Sigmoid colon (tissue), 7 donors: Measurements from ENCODE around the gene FRRS1L. TPM values are rescaled to one million over a fixed set of nuclear protein-coding genes. Genes with fewer than 3 reads are reported as not detected.

Source experiments
- DNase-seq: peaks from one replicate; pipeline ENCODE4 v3.0.0-alpha.2; 2019
- H3K27ac ChIP-seq, 4 donors: fragments of 200-600 bp; sonication (generic); one replicate each; pipeline ENCODE4 v1.5.1; 2016 to 2019; ENCODE audit warnings: mild to moderate bottlenecking in 1 of 4
- H3K27me3 ChIP-seq, 3 donors: fragments of 200-600 bp; sonication (generic); one replicate each; pipeline ENCODE4 v1.5.1; 2019; ENCODE audit warnings: mild to moderate bottlenecking in 1 of 3
- H3K36me3 ChIP-seq, 4 donors: fragments of 200-600 bp; sonication (generic); one replicate each; pipeline ENCODE4 v1.5.1; 2016 to 2019
- H3K4me1 ChIP-seq, 4 donors: fragments of 200-600 bp; sonication (generic); one replicate each; pipeline ENCODE4 v1.5.1; 2017 to 2019
- H3K4me3 ChIP-seq, 4 donors: fragments of 200-600 bp; sonication (generic); one replicate each; pipeline ENCODE4 v1.5.1; 2017 to 2019; ENCODE audit warnings: mild to moderate bottlenecking in 2 of 4, moderate library complexity in 1 of 4
- H3K9me3 ChIP-seq, 4 donors: fragments of 200-600 bp in 3 of 4; sonication (generic) in 3 of 4; one replicate each; pipeline versions ENCODE4 v1.5.1 to v1.6.1; 2013 to 2019
- CTCF ChIP-seq, 4 experiments: fragments of 450-650 bp in 3 of 4; fragments of 200-600 bp in 1 of 4; IDR thresholded peaks; one replicate each; pipeline ENCODE4 v1.5.1; 2016 to 2019; ENCODE audit warnings: antibody characterized with exemption in 4 of 4, mild to moderate bottlenecking in 3 of 4, moderate library complexity in 2 of 4
- EP300 ChIP-seq, 4 donors: sonication (generic); formaldehyde crosslinking; IDR thresholded peaks; one replicate each; pipeline ENCODE4 v1.6.1; 2017; ENCODE audit warnings: antibody characterized with exemption in 4 of 4
- POLR2A ChIP-seq, 2 donors: fragments of 450-650 bp; IDR thresholded peaks; one replicate each; pipeline ENCODE4 v1.6.1; 2016; ENCODE audit warnings: antibody characterized with exemption in 2 of 2, mild to moderate bottlenecking in 2 of 2, moderate library complexity in 2 of 2
- POLR2AphosphoS5 ChIP-seq, 4 donors: sonication (generic); formaldehyde crosslinking; IDR thresholded peaks; one replicate each; pipeline ENCODE4 v1.6.1; 2017; ENCODE audit warnings: antibody characterized with exemption in 4 of 4
- WGBS, 2 donors: extraction: QIAGEN DNeasy Blood & Tissue Kit; methylation state at CpG; one replicate each; pipeline ENCODE4 v1.1.7; 2013; 5-methylcytosine and 5-hydroxymethylcytosine counted together
- intact Hi-C: fragments of 100-400 bp; cut with DNase I; formaldehyde crosslinking; loops from one replicate; pipeline ENCODE4 v1.15.1; 2023
- polyA plus RNA-seq, 3 donors: library from polyadenylated mRNA; stranded (reverse); fragments of 200-250 nt; gene quantifications; one replicate each; pipeline ENCODE4 v1.2.3, GENCODE V29; 2013
- total RNA-seq, 4 donors: library from RNA; depleted of rRNA; stranded (reverse); fragments of >200 nt; gene quantifications; one replicate each; pipeline ENCODE4 v1.1.0, GENCODE V29; 2016
- donor health status: healthy with polysubstance abuse.
- donor health status: Bipolar disorder and iron deficiency.
- donor health status: healthy.

FRRS1L gene
- total and polyA plus RNA-seq, 7 donors: 0.23 to 4.5 (median 2.8) TPM; not detected in 1

GRCh38 chr9:109117856-109118807 is 48.9 kb downstream of the FRRS1L start:
- DNase-seq: no peak
- peak overlapping the region; percentile 91 to 98 (median 94) for H3K27ac ChIP-seq
- H3K36me3 ChIP-seq: no peaks in the 10 kb centered on the region
- no peak for TF ChIP-seq EP300 (IDR thresholded peaks at IDR 0.05)
- TF ChIP-seq CTCF (IDR thresholded peaks at IDR 0.05): no peak
- no peak for TF ChIP-seq POLR2A (IDR thresholded peaks at IDR 0.05)
- TF ChIP-seq POLR2AphosphoS5 (IDR thresholded peaks at IDR 0.05): peak in 1 of 4 donors; percentile 25
- no peaks in the 10 kb centered on the region for H3K27me3 ChIP-seq
- intact Hi-C loops: loop anchor here (2.0 to 5.0 kb wide), 2 partner anchors 106 to 183 kb away; partner anchors contain the start of genes ABITRAM, CTNNAL1 and ELP1
- H3K4me3 ChIP-seq: peak overlapping the region; percentile 73 to 97 (median 90)
- no peaks in the 10 kb centered on the region for H3K9me3 ChIP-seq
- peaks cover 0 to 63% (median 60%) of the 10 kb centered on the region in 4 donors for H3K4me1 ChIP-seq
- WGBS, 2 donors: 17 to 44% methylated on average over 14 of the region's 14 CpGs

GRCh38 chr9:109115931-109116526 is 51.0 kb downstream of the FRRS1L start:
- DNase-seq: peak; percentile 76
- H3K4me1 ChIP-seq: peaks cover 0 to 84% (median 81%) of the 10 kb centered on the region in 4 donors

GRCh38 chr9:109114670-109115069 is 52.4 kb downstream of the FRRS1L start:
- Histone ChIP-seq H3K36me3 (no peaks in the 10 kb centered on the region), H3K9me3 (no peaks in the 10 kb centered on the region), H3K4me1 (peaks cover 0 to 92% (median 87%) of the 10 kb centered on the region in 4 donors), H3K27me3 (no peaks in the 10 kb centered on the region), H3K27ac (peak overlapping the region; percentile 72 to 96 (median 92)), H3K4me3 (no peak overlapping the region)
- TF ChIP-seq POLR2A (IDR thresholded peaks at IDR 0.05): no peak
- TF ChIP-seq EP300 (IDR thresholded peaks at IDR 0.05): no peak
- TF ChIP-seq CTCF (IDR thresholded peaks at IDR 0.05): no peak
- no peak for TF ChIP-seq POLR2AphosphoS5 (IDR thresholded peaks at IDR 0.05)
- WGBS, 2 donors: 82 to 89% methylated on average over 3 of the region's 3 CpGs
- DNase-seq: no peak
- intact Hi-C loops: loop anchor here (5.0 kb wide), 1 partner anchor 102 kb away; the partner anchor contains the start of gene CTNNAL1

More at GRCh38 chr9:109115931-109116526, 51.0 kb downstream of the FRRS1L start:
- intact Hi-C loops: loop anchor here (5.0 kb wide), 1 partner anchor 104 kb away; the partner anchor contains the start of gene CTNNAL1
- TF ChIP-seq CTCF (IDR thresholded peaks at IDR 0.05): no peak
- TF ChIP-seq POLR2A (IDR thresholded peaks at IDR 0.05): no peak
- Histone ChIP-seq H3K4me3 (no peak overlapping the region), H3K27ac (peak overlapping the region; percentile 29 to 96 (median 92)), H3K9me3 (no peaks in the 10 kb centered on the region), H3K27me3 (no peaks in the 10 kb centered on the region), H3K36me3 (no peaks in the 10 kb centered on the region)
- 89 to 91% methylated on average over 3 of the region's 3 CpGs for WGBS, 2 donors

- WGBS, 2 donors: 86 to 93% methylated on average over 12 of the region's 12 CpGs
- Histone ChIP-seq H3K4me1 (peaks cover 0 to 98% (median 92%) of the 10 kb centered on the region in 4 donors), H3K36me3 (no peaks in the 10 kb centered on the region), H3K4me3 (no peak overlapping the region), H3K27me3 (no peaks in the 10 kb centered on the region), H3K27ac (peak overlapping the region; percentile 72 to 96 (median 92)), H3K9me3 (no peaks in the 10 kb centered on the region)
- intact Hi-C loops: no loop called here
- TF ChIP-seq CTCF (IDR thresholded peaks at IDR 0.05) (no peak), POLR2AphosphoS5 (IDR thresholded peaks at IDR 0.05) (peak in 2 of 4 donors; percentile 5 to 44)
- DNase-seq: no peak
Measured at GRCh38 chr9:109113892-109114609, 53.0 kb downstream of the FRRS1L start.
